NCI-H748 (cell line): ENCODE results near the gene DUSP15.
"Not testable (repeated sequence)": the region's sequence is repeated elsewhere in the genome, so short reads cannot be mapped to it uniquely, and the experiment has no call there.

Experiments used
- DNase-seq: peaks from one replicate; lab custom pipeline; 2025; ENCODE audit not compliant: unreplicated experiment; lab: John Stamatoyannopoulos, UW

The DUSP15 gene

DNA sequence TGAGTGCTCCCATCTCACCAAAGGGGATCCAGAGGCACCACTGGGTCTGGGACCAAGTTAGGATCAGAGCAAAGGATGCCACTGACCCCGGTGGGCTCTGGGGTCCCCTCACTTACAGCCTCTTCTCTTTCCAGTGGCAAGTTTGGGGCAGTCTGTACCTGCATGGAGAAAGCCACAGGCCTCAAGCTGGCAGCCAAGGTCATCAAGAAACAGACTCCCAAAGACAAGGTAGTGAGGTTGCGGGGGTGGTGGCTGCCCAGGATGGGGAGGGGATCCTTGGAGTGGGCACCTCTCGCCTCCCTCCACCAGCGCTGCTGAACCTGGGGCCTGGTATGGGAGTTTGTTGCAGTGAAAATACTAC lies 46.2 kb downstream of the DUSP15 start:
- DNase-seq: no peak

DNA sequence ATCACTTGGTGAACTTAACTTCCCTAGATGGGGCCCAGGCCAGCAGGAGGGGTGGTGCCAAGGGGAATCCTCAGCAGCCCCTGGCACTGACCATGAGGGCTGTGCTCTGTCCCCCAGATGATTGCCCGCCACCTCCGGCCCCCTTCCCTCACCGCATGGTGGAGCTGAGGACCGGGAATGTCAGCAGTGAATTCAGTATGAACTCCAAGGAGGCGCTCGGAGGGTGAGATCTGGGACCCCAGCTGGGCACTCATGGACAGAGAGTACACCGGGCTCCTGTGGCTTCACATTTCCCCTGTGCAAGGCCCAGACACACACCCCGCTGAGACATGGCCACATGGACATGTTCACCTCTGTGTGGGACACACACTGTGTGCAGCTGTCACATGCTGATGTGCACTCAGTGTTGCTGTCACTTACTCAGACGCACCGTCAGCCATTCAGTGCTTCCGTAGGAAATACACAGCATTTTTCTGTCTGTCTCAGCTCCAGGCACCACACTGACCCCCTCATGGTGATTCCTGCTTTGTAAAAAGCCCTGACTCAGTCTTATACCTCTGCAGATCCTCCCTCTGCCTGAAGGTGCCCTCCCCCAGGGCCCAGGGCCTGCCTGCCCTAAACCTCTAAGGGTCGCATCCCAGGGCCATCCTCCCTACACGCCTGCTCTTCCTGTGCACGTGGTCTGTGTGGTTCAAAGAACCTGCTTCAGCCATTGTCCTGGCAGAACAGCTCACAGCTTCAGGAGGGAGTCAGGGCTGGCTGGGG lies 46.8 kb downstream of the DUSP15 start:
- DNase-seq: no peak

DNA sequence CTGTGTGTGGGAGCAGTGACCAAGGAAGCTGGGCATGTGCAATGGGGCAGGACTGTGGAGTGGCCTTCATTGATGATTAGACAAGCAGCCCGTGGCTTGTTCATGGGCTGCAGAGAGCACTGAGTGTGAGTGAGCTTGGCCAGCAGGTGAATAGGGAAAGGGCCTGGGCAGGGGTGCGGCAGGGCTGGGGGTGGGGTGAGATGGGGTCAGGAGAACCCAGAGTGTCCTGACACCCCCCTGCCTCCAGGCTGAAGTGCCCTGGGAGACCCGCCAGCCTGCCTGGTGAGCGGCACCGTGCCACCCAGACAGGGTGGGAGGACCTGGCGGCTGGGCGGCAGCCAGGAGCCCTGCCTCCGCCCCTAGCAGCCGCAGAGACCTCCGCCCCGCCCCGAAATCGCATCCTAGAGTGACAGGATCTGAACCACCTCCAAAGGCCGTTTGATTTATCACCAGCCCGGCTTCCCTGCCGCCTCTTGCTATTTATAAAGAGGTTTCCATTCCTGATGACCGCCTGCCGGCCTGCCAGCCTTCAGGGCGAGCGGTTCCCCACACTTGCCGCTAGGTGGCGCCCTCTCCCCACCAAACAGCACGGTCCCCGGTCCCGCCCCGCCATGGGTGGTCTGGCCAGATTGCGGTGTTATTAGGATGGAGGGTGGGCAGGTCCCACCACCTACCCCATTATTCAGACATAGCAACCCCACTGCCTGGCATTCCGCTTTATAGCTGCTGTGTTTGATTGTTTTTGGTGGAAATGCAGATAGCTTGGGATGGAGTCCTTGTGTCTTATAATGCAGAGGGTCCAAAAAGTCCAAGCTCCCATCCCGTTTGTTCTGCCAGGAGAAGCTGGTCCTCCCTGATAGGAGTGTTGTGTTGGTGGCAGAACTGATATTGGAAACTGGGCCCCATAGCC lies 47.7 kb downstream of the DUSP15 start:
- DNase-seq: peak; percentile 82

DNA sequence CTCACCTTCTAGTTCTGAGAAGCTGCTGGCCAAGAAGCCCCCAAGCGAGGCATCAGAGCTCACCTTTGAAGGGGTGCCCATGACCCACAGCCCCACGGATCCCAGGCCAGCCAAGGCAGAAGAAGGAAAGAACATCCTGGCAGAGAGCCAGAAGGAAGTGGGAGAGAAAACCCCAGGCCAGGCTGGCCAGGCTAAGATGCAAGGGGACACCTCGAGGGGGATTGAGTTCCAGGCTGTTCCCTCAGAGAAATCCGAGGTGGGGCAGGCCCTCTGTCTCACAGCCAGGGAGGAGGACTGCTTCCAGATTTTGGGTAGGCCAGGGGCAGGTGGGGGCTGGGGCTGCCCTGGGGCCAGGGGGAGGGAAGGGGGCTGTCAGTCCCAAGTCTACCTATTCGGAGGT lies 48.9 kb downstream of the DUSP15 start:
- no peak for DNase-seq

DNA sequence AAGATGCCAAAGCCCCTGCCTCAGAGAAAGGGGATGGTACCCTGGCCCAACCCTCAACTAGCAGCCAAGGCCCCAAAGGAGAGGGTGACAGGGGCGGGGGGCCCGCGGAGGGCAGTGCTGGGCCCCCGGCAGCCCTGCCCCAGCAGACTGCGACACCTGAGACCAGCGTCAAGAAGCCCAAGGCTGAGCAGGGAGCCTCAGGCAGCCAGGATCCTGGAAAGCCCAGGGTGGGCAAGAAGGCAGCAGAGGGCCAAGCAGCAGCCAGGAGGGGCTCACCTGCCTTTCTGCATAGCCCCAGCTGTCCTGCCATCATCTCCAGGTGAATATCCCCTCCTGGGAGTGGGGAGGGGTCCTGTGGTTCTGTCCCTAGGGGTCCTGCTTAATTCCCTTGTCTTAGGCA lies 50.1 kb downstream of the DUSP15 start:
- DNase-seq: no peak

- no peak for DNase-seq
Observed at GRCh38 chr20:31819083-31819784, 51.1 kb downstream of the DUSP15 start, which contains the start of gene MYLK2. Gene MYLK2, plus strand, starts transcription at chr20:31819356. Its CDS starts 225 bp downstream, at chr20:31819581.

GRCh38 chr20:31818376-31818908 lies 51.9 kb downstream of the DUSP15 start:
- no peak for DNase-seq

DNA sequence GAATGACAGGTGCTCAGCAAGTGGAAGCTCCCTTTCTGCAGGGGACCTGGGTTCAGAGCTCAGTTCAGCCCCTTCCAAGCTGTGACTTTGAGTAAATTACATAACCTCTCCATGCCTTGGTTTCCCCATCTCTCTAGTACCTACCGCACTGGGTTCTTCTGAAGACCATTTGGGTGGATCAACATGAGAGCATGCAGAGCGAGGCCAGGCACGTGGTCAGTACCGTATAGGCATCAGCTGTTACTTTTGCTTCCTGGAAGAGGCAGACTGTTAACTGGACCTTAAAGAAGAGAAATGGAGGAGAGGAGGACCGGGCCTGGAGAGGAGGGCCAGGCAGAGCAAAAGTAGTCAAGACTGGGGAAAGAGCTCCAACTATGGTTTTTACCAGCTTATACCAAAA lies 52.9 kb downstream of the DUSP15 start:
- DNase-seq: no peak

DNA sequence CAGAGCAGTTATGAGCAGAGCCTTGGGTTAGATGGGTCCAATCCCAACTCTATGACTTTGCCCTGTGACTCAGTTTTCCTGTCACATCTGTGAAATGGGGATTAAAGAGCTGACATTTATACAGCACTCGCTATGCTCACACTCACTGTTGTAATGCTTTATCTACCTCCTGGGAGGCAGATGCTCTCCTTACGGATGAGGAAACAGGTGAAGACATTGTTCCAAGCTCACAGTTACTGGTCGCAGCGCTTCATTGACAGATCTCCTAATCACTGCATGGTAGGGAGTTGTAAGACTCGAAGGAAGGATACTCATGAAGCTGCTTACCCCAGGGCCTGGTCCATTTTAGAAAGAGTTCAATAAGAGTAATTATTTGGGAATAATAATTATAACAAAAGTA lies 54.1 kb downstream of the DUSP15 start:
- DNase-seq: no peak

DNA sequence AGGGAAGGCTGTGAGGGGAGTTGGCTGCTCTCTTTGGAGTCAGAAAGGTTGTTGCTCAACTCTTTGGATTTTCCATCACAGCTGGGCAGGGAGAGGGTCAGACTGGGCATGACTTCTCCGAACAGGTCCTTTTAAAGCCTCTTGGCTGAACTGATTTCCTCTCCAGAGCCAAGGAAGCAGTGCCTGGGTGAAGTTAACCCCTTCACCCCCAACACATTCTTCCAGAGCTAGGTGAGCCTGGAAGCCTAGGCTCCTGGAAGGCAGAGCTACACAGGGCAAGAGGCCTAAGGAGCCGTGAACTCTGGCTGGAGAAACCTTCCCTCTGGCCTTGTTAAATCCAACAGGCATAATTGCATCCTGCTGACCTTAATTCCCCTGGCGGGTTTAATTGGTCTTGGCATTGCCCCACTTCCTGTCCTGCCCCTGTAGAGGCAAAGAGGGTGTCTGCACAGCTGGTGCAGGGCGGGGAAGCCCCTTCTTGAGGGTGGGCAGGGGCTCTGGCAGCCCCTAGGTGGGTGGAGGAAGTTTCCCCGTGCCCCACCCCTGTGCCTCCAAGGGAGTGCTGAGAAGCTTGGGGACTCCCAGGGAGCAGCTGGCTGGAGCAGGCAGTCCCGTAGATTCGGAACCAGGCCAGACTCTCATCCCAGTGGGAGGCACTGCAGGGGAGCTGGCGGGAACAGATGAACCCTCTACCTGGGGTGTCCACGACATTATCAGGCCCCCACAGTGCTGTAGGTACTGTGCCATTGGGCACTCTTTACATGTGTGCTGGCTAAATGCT lies 54.7 kb downstream of the DUSP15 start:
- peak; percentile 15 for DNase-seq

GRCh38 chr20:31814142-31814541 lies 56.2 kb downstream of the DUSP15 start:
- DNase-seq: not testable (repeated sequence)

- no peak for DNase-seq
Observed at GRCh38 chr20:31813611-31814010, 56.7 kb downstream of the DUSP15 start.

DNA sequence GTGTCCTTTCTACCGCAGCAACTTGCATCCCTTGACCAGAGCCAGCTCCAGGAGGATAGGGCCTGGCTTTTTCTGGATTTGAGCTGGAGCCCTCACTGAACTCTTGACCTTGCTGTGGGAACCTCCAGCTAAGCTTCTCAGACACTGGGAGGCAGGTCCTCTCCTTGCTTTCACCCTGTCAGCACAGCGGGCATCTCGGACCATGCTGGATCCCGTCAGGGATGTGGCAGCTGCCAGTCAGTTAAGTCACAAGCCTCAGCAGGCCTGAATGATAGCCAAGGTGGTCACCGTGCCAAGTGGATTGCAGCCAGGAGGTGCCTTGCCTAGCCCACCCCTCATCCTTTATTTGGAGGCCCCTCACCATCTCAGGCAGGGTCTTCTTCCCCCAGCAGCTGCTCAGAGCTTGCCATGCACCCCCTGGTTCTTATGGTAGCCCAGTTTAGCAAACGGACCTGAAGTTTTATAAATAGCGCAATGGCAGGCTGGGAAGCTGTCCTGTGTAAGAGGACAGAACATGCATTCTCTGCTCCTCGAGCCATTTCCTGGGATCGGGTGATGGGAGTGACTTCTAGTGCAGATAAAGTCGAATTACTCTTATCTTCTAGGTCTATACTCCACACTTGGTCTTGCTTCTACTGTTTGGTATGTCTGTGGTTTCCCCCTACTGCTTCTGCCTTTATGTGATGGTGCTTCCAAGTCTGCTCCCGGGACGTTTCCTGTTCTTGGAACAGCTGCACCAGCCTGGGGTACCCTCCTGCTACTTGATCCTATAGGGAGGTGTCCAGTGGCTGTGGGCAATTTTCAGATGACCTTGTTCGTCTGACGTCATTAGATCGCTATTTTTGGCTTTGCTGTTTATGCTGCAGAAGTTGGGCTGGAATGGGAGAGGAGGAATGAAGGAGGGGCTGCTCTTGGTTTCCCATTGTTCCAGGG lies 58.3 kb downstream of the DUSP15 start:
- no peak for DNase-seq

- no peak for DNase-seq
Observed at GRCh38 chr20:31811198-31811597, 59.1 kb downstream of the DUSP15 start.
